Endothelial cell (in vitro differentiated cells): ENCODE measurements around the gene ZNF746. TPM values are rescaled to one million over a fixed set of nuclear protein-coding genes. Genes with fewer than 3 reads are reported as not detected.
"Not testable (repeated sequence)": the region's sequence is repeated elsewhere in the genome, so short reads cannot be mapped to it uniquely, and the experiment has no call there.

Source experiments
- DNase-seq: peaks from one replicate; pipeline ENCODE4 v3.0.0; 2021; ENCODE audit warnings: low spot score
- H3K27ac Mint-ChIP-seq: one replicate; pipeline ENCODE4 v1.8.0; 2021; ENCODE audit warnings: mixed read lengths, inconsistent platforms; ENCODE audit not compliant: unreplicated experiment
- H3K27me3 Mint-ChIP-seq: one replicate; pipeline ENCODE4 v1.8.0; 2021; ENCODE audit warnings: mild to moderate bottlenecking, moderate library complexity, mixed read lengths, inconsistent platforms; ENCODE audit not compliant: unreplicated experiment
- H3K36me3 Mint-ChIP-seq: one replicate; pipeline ENCODE4 v1.8.0; 2021; ENCODE audit warnings: mild to moderate bottlenecking, low read depth, mixed read lengths, inconsistent platforms; ENCODE audit not compliant: unreplicated experiment
- H3K4me1 Mint-ChIP-seq: one replicate; pipeline ENCODE4 v1.8.0; 2021; ENCODE audit warnings: mild to moderate bottlenecking, mixed read lengths, inconsistent platforms; ENCODE audit not compliant: unreplicated experiment
- H3K4me3 Mint-ChIP-seq: one replicate; pipeline ENCODE4 v1.8.0; 2021; ENCODE audit warnings: mild to moderate bottlenecking, mixed read lengths, inconsistent platforms; ENCODE audit not compliant: unreplicated experiment
- H3K9me3 Mint-ChIP-seq: one replicate; pipeline ENCODE4 v1.8.0; 2021; ENCODE audit warnings: mixed read lengths, inconsistent platforms; ENCODE audit not compliant: unreplicated experiment
- CTCF ChIP-seq: fragments of 200-600 bp; sonication (generic); IDR thresholded peaks from one replicate; pipeline ENCODE4 v1.5.0; 2021; ENCODE audit warnings: antibody characterized with exemption; ENCODE audit not compliant: unreplicated experiment
- total RNA-seq: library from RNA; stranded (reverse); fragmentation: NEBNext Ultra II Directional; extraction: Animal tissue kit (Norgen Biotek cat#: 25700); gene quantifications from one replicate; pipeline ENCODE4 v1.2.1, GENCODE V29; 2021; ENCODE audit not compliant: unreplicated experiment

The ZNF746 gene
- total RNA-seq, 1 donor from 2014 or later, result 23.8 TPM

- peaks cover 12% of the 10 kb centered on the region for H3K27me3 Mint-ChIP-seq
- no peak overlapping the region for H3K27ac Mint-ChIP-seq
- no peaks in the 10 kb centered on the region for H3K9me3 Mint-ChIP-seq
- TF ChIP-seq CTCF, result no peak
- no peak for DNase-seq
- peaks cover 6% of the 10 kb centered on the region for H3K36me3 Mint-ChIP-seq
- peaks cover 17% of the 10 kb centered on the region for H3K4me1 Mint-ChIP-seq
- H3K4me3 Mint-ChIP-seq, result no peak overlapping the region
These were observed 1.2 kb upstream of the ZNF746 start for GRCh38 chr7:149498811-149499210.

- Mint-ChIP-seq H3K27me3 (peaks cover 10% of the 10 kb centered on the region), H3K4me3 (peak overlapping the region; percentile 97), H3K4me1 (peaks cover 17% of the 10 kb centered on the region), H3K36me3 (peaks cover 20% of the 10 kb centered on the region), H3K9me3 (no peaks in the 10 kb centered on the region), H3K27ac (peak overlapping the region; percentile 87)
- peak; percentile 38 for DNase-seq
- TF ChIP-seq CTCF, result no peak
These were observed 792 bp downstream of the ZNF746 start for GRCh38 chr7:149496642-149497391.

GRCh38 chr7:149495785-149496641 lies 1.6 kb downstream of the ZNF746 start:
- H3K9me3 Mint-ChIP-seq, result no peaks in the 10 kb centered on the region
- no peak for DNase-seq
- H3K27me3 Mint-ChIP-seq, result peaks cover 13% of the 10 kb centered on the region
- H3K27ac Mint-ChIP-seq, result peak overlapping the region; percentile 26
- H3K36me3 Mint-ChIP-seq, result peaks cover 24% of the 10 kb centered on the region
- no peak for TF ChIP-seq CTCF
- peak overlapping the region; percentile 97 for H3K4me3 Mint-ChIP-seq
- H3K4me1 Mint-ChIP-seq, result peaks cover 17% of the 10 kb centered on the region

- no peak overlapping the region for H3K27ac Mint-ChIP-seq
- H3K9me3 Mint-ChIP-seq, result no peaks in the 10 kb centered on the region
- no peak for DNase-seq
- H3K4me3 Mint-ChIP-seq, result peak overlapping the region; percentile 77
- H3K36me3 Mint-ChIP-seq, result peaks cover 35% of the 10 kb centered on the region
- peaks cover 13% of the 10 kb centered on the region for H3K27me3 Mint-ChIP-seq
- TF ChIP-seq CTCF, result no peak
- peaks cover 17% of the 10 kb centered on the region for H3K4me1 Mint-ChIP-seq
These were observed 2.8 kb downstream of the ZNF746 start for GRCh38 chr7:149494738-149495368.

- not testable (repeated sequence) for H3K9me3 Mint-ChIP-seq, DNase-seq, H3K4me3 Mint-ChIP-seq, H3K27ac Mint-ChIP-seq
- H3K4me1 Mint-ChIP-seq, result peaks cover 17% of the 10 kb centered on the region
- H3K36me3 Mint-ChIP-seq, result peaks cover 44% of the 10 kb centered on the region
- H3K27me3 Mint-ChIP-seq, result peaks cover 11% of the 10 kb centered on the region
These were observed 3.6 kb downstream of the ZNF746 start for GRCh38 chr7:149493975-149494374.
